ENCODE results near the gene RAB10.

Gene RAB10

GRCh38 chr2:26178746-26179436, 145.0 kb downstream of the RAB10 start:
- no peak for DNase-seq (ENCODE audit: low read depth, low spot score)

- DNase-seq (ENCODE audit: low read depth, low spot score): no peak
Measured at GRCh38 chr2:26179446-26179913, 145.6 kb downstream of the RAB10 start.

GRCh38 chr2:26182441-26182840, 148.6 kb downstream of the RAB10 start:
- DNase-seq (ENCODE audit: low read depth, low spot score): no peak

GRCh38 chr2:26182887-26183630, 149.2 kb downstream of the RAB10 start:
- DNase-seq (ENCODE audit: low read depth, low spot score): no peak

GRCh38 chr2:26184121-26184520, 150.2 kb downstream of the RAB10 start:
- no peak for DNase-seq (ENCODE audit: low read depth, low spot score)

GRCh38 chr2:26184555-26185303, 150.8 kb downstream of the RAB10 start:
- DNase-seq (ENCODE audit: low read depth, low spot score): peak; percentile 46

- no peak for DNase-seq (ENCODE audit: low read depth, low spot score)
Measured at GRCh38 chr2:26185304-26185928, 151.5 kb downstream of the RAB10 start.

GRCh38 chr2:26185954-26186770, 152.3 kb downstream of the RAB10 start:
- no peak for DNase-seq (ENCODE audit: low read depth, low spot score)

Measured in smooth muscle cell of the brain vasculature (primary cell).